OCI-LY1 (cell line): ENCODE results near the gene WFDC12.

Source experiments
- CTCF ChIP-seq: fragments of 200-600 bp; sonication (generic), shearing (Covaris generic); IDR thresholded peaks from 2 replicates; pipeline ENCODE4 v1.5.1; 2017; ENCODE audit warnings: mild to moderate bottlenecking, antibody characterized with exemption, low read length, moderate library complexity, mixed read lengths
- EZH2 ChIP-seq: fragments of 200-600 bp; sonication (generic), shearing (Covaris generic); IDR thresholded peaks from 2 replicates; pipeline ENCODE4 v1.8.0; 2017; ENCODE audit warnings: borderline replicate concordance, mixed run types, mild to moderate bottlenecking, antibody characterized with exemption, low read length, moderate library complexity, mixed read lengths

- TF ChIP-seq CTCF: no peak
- no peak for TF ChIP-seq EZH2
These were observed 2.9 kb downstream of the WFDC12 start for GRCh38 chr20:45121388-45121787.
